Stimulated activated CD8-positive, alpha-beta memory T cell treated with anti-CD3 and anti-CD28 coated beads, Interleukin-4, amount 100 ng/mL, for 4 hours (primary cell): ENCODE measurements around the gene GMDS.

ENCODE experiments used
- DNase-seq, 2 donors: peaks; one replicate each; pipeline ENCODE4 v3.0.0-alpha.2; 2020; ENCODE audit warnings: low read depth in 2 of 2, low spot score in 1 of 2

GMDS gene

GRCh38 chr6:1817033-1817761 lies 428.2 kb downstream of the GMDS start:
- no peak for DNase-seq

DNA sequence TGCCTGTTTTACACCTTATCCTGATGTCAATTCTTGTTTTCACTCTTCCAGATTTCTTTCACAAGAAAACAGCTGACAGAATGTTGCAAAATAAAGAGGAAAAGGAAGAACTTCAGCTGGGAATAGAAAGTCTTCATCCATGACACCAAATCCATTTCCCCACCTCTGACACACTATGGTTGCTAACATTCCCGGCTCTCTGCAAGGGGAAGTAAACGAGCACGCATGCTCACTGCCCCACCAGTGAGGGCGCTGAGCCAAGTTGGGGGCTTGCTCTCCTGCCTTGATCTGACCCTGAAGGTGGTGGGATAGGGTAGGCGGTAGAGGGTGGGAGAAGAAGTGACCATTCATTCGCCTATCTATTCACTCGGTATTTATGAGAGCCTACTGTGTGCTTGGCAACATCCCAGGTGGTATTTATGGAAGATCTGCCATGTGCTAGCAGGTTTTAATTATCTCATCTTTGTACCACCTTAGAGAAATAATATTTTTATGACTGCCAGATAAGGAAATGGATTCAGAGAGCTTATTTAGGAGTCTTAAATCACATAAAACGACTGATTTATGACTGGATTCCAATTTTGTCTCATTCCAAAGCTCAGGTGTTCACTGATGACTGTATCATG lies 429.5 kb downstream of the GMDS start:
- DNase-seq = no peak

DNA sequence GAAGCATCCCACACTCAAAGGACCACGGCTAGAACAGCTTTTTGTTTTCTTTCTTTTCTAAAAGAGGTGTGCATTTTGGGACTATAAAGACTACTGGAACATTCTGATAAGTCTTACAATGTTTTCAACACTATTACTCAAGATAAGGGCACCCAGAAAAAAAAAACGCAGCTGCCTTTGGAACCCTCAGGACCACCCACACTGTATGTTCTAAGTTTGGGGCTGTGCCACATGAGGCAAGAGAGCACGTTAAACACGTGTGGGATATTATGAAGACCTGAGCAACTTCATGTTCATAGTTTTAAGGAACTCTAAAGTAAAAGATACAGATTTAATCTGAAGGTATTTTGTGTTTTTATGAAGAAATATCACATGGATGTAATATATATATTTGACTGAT lies 431.1 kb downstream of the GMDS start:
- DNase-seq = no peak

DNA sequence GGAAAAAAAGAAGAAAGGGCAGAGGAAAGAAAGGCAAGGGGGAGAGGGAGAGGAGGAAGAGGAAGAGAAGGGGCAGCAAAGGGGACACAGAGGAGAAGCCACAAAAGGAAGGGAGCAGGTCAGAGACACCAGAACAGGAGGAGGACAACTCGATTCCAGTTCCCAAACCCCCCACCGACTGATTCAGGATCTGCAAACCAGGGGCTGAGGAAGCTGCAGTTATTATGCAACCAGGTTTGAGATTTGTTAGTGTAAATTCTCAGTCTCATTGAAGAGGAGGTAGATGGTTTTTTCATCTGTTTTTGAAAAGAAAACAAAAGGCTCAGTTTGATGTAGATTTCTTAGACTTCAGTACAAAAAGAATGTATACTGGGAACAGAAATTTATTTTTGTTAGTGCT lies 432.9 kb downstream of the GMDS start:
- no peak for DNase-seq

GRCh38 chr6:1812034-1812433 lies 433.4 kb downstream of the GMDS start:
- no peak for DNase-seq

- DNase-seq = no peak
Measured at GRCh38 chr6:1810880-1811279, 434.5 kb downstream of the GMDS start.

DNA sequence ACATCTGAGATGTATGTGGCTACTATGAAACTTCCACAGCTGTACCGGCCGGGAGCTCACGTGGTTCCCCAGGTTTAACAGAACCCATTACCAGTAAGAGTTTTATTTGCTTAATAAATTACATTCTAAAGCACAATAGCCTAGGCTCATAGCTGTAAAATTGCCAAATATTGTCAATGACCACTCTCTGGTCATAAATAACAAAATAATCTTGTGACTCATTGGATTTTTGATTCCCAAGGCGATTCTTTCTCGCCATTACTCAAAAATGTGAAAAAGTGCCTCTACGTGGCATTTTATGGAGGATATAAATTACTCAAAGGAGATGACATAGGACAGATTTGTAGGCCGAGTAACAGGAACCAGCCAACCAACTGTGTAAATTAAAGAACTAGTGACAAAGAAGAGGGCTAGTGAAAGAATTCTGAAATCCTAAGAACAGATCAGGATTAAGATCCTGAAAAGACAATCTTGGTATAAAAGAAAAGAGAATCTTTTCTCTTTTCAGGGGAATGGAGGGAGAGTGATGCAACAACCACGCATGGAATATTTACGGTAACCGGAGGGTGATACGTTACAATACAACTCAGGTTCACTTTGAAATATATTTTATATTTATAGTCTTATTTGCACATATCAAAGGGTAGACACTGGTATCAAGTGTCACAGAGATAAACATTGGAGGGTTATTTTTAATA lies 436.0 kb downstream of the GMDS start:
- no peak for DNase-seq

DNA sequence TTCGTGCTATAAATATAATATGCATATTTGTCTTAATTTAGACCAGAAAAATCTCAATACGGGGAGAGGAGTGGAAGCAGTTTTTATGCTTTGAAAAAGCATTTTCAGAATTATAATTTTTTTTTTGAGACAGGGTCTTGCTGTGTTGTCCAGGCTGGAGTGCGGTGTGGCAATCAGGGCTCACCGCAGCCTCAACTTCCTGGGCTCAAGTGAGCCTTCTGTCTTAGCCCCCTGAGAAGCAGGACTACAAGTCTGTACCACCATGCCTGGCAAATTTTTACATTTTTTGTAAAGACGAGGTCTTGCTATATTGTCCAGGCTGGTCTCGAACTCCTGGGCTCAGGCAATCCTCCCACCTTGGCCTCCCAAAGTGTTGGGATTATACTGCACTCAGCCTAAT lies 438.5 kb downstream of the GMDS start:
- DNase-seq = no peak

- DNase-seq = no peak
Measured at GRCh38 chr6:1802491-1803395, 442.7 kb downstream of the GMDS start.

GRCh38 chr6:1801401-1801800 lies 444.0 kb downstream of the GMDS start:
- no peak for DNase-seq

DNA sequence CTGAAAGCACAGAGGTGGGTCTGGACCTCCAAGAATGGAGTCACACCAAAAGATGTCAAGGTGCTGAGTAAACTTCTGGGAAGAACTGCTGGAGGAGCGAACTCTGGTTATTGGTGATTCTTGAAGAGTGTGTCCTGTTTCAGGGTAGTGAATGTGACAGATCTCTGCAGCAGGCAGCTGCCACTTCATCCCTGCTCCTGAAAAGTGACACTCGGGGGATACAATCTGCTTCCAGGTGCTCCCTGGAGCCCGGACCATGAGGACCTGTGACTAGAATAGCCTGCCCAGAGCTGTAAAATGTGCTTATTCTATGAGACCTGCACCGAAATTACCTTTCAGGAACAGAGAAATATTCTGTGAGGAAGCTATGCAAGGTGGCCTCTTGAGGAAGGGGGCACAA lies 444.6 kb downstream of the GMDS start:
- DNase-seq = no peak

DNA sequence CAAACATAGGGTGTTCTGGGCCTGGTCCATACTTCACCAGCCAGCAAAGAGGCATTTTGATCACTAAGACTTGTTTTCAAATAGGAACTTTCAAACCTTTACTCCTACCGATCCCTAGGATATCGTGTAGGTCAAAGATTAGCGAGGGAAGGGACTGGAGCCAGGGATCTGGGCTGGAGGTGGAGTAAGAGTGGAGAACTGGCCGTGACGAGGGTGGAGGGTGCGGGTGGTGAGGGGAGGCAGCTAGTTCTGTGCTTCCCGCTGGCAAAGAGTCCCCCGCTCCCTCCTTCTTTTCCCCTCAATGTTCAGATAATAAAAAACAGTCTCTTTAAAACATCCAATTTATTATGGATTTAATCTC lies 446.5 kb downstream of the GMDS start:
- no peak for DNase-seq

DNA sequence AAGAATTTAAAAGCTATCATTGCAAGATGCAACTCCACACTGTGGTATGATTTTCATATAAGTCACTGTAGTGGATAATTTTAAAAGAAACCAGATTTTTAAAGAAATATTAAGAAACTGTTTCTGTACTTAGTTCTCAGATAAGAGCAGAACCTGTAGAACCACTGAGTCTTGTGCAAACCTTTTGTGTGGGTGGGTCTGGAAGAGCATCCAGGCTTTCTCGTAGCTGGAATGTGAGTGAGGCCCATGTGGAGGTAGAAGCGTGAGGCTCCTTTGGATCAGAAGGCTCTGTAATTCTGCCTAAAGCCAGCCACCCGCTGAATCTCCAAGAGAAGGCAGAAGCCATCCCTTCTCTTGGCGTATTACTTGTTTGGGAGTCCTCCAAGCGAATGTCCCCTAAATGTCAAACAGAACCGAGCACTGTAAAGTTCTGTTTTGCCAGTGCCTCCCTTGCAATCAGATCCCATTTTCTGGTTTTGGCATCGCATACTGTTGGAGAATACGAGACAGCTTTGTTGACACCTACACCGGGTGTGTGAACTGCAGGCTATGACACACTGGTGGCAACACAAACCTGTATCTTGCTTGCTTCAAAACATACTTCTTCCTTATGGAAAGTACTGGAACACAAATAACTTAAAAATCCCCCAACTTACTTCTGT lies 447.0 kb downstream of the GMDS start:
- no peak for DNase-seq

- DNase-seq = no peak
Measured at GRCh38 chr6:1797801-1798200, 447.6 kb downstream of the GMDS start.

DNA sequence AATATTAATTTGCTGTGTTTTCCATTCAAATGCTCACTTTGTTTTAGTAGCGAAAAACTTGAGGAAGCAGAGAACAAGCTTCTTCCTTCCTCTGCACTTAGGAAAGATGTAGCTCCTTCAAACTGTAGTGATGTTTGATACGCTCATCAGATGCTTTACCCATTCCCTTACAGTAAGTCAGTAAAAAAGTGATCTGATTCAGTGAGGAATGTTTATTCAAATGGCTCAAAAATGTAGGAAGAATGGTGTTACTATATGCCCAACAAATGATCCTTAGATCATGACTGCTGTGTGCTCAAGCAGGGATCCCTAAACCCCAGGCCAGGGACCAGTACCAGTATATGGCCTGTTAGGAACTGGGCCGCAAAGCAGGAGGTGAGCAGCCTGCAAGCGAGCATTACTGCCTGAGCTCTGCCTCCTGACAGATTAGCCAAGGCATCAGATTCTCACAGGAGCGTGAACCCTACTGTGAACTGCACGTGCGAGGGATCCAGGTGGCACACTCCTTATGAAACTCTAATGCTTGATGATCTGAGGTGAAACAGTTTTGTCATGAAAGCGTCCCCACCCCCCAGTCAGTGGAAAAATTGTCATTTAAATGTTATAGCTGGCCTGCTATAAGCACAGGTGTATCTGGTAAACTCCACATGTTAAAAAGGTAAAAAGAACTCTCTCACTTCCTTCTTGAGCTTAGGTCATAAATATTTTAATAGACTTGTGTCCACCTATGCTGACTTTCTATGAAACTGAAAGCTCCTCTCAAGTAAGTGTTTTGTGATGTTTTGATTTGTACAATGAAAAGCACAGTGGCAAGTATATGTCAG lies 448.5 kb downstream of the GMDS start:
- no peak for DNase-seq

- DNase-seq = no peak
Measured at GRCh38 chr6:1795910-1796309, 449.5 kb downstream of the GMDS start.

DNA sequence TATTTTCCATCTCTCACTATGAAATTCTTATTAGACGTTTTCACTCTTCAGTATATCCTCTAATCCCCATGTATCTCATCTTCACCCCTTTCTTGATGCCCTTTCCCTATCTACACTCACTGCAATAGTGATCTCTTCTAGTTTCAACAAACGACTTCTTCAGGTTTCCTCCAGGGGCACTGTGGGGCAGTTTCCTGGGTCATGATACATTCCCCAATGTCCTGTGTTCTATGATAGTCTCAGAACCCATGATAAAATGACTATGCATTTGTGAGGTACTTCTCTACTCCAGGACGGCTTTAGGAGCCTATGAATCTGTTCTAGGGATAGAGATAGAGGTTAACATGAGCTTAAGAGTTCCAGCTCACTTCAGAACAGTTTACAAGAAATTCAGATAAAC lies 452.4 kb downstream of the GMDS start:
- no peak for DNase-seq

GRCh38 chr6:1790684-1791083 lies 454.7 kb downstream of the GMDS start:
- DNase-seq = no peak

DNA sequence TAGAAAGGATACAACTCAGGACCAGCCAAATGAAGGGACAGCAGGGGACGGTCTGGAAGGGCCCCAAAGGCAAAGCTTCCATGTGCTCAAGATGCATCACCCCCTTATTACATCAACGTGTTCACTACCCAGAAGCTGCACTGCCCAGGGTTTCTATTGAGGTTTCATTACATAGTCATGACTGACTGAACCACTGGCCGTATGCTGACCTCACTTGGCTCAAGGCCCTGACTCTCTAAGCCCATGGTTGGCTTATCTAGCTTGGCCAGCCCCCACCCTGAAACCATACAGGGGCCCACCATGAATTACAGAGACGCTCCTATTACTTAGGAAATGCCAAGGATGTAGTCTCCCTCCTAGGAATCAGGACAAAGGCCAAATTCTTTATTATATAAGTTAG lies 456.3 kb downstream of the GMDS start:
- no peak for DNase-seq

DNA sequence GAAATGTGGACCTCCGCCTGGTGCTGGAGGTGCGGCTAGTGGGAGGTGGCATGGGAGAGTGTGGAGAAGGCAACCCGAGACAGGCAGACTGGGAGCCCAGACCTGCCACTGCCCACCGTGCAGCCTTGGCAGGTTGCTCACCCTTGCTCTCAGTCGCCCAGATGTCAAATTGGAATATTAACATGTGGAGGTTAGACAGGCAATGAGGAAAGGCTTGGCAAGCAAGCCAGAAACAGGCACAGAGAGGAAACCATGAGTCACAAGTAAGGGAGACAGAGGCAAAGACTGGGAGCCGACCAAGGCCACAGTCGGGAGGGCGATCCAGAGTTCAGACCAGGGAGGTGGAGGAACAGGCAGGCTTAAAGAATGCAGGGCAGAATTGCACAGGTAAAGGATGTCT lies 457.5 kb downstream of the GMDS start:
- no peak for DNase-seq
